ENCODE measurements around the gene MPO. TPM values are rescaled to one million over a fixed set of nuclear protein-coding genes. Genes with fewer than 3 reads are reported as not detected.

The MPO gene
- total RNA-seq, 2 donors from 2014 or later: not detected

DNA sequence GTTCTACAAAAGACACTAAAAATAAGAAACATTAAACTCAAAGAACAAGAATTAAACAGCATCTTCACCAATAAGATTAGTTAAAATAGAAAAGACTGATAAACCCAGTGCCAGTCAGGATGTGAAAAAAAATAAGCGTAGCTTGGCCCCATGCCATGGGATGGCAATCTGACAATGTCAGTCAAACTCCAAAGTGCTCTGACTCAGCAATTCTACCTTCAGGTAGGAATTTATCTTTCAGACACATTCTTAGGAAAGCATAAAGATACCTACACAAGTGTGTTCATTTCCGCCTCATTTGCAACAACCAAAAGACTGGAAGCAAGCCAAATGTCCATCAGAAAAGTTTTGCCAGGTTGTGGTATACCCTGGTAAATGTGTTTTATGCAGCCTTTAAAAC lies 9.1 kb upstream of the MPO start:
- Histone ChIP-seq H3K4me1 (ENCODE audit: control insufficient read depth, insufficient read depth, low read length) (no peaks in the 10 kb centered on the region), H3K9ac (ENCODE audit: extremely low read depth, low read length, poor library complexity, severe bottlenecking) (no peak overlapping the region), H3K4me3 (ENCODE audit: low read length) (no peak overlapping the region), H3K27me3 (ENCODE audit: control insufficient read depth, insufficient read depth, low read length, poor library complexity, severe bottlenecking) (no peaks in the 10 kb centered on the region), H3K9me3 (ENCODE audit: control insufficient read depth, low read length) (no peaks in the 10 kb centered on the region), H3K27ac (ENCODE audit: low read depth, low read length) (no peak overlapping the region), H3K36me3 (ENCODE audit: control insufficient read depth, insufficient read depth, low read length) (no peaks in the 10 kb centered on the region)
- DNase-seq: no peak
- TF ChIP-seq CTCF (conservative IDR thresholded peaks at IDR 0.05): no peak
- Mint-ChIP-seq H3K27me3 (ENCODE audit: insufficient read depth) (peaks cover 9% of the 10 kb centered on the region), H3K36me3 (ENCODE audit: low read depth) (no peaks in the 10 kb centered on the region), H3K27ac (peak overlapping the region; percentile 56), H3K9me3 (no peaks in the 10 kb centered on the region), H3K4me1 (peaks cover 5% of the 10 kb centered on the region), H3K4me3 (no peak overlapping the region)
- 92 to 93% methylated on average over 2 of the region's 2 CpGs for WGBS, 2 experiments (ENCODE audit: insufficient coverage in 1 of 2, insufficient read length in 1 of 2)

DNA sequence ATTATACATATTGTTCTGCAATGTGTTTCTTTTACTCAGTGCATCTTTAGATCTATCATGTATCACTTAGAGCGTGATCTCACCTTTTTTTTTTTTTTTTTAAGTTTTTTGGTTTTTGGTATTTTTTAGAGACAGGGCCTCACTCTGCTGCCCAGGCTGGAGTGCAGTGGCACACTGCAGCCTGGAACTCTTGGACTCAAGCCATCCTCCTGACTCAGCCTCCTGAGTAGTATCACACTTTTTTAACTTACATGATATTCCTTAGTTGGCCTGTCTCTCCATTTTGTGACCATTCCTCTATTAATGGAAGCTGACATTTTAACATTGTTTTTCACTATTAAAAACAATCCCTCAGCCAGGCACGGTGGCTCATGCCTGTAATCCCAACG lies 4.7 kb upstream of the MPO start:
- Mint-ChIP-seq H3K27me3 (ENCODE audit: insufficient read depth) (peaks cover 7% of the 10 kb centered on the region), H3K36me3 (ENCODE audit: low read depth) (no peaks in the 10 kb centered on the region), H3K4me3 (no peak overlapping the region), H3K9me3 (no peaks in the 10 kb centered on the region), H3K4me1 (peaks cover 18% of the 10 kb centered on the region), H3K27ac (no peak overlapping the region)
- 97 to 100% methylated on average over 1 to 2 of the region's 3 CpGs for WGBS, 2 experiments (ENCODE audit: insufficient coverage in 1 of 2, insufficient read length in 1 of 2)
- H3K27ac ChIP-seq (ENCODE audit: low read depth, low read length): no peak overlapping the region
- no peak for TF ChIP-seq CTCF (conservative IDR thresholded peaks at IDR 0.05)
- DNase-seq: no peak
- H3K4me1 ChIP-seq (ENCODE audit: control insufficient read depth, insufficient read depth, low read length): peaks cover 8% of the 10 kb centered on the region
- H3K9ac ChIP-seq (ENCODE audit: extremely low read depth, low read length, poor library complexity, severe bottlenecking): no peak overlapping the region
- H3K27me3 ChIP-seq (ENCODE audit: control insufficient read depth, insufficient read depth, low read length, poor library complexity, severe bottlenecking): no peaks in the 10 kb centered on the region
- H3K9me3 ChIP-seq (ENCODE audit: control insufficient read depth, low read length): no peaks in the 10 kb centered on the region
- H3K36me3 ChIP-seq (ENCODE audit: control insufficient read depth, insufficient read depth, low read length): no peaks in the 10 kb centered on the region
- H3K4me3 ChIP-seq (ENCODE audit: low read length): no peak overlapping the region

DNA sequence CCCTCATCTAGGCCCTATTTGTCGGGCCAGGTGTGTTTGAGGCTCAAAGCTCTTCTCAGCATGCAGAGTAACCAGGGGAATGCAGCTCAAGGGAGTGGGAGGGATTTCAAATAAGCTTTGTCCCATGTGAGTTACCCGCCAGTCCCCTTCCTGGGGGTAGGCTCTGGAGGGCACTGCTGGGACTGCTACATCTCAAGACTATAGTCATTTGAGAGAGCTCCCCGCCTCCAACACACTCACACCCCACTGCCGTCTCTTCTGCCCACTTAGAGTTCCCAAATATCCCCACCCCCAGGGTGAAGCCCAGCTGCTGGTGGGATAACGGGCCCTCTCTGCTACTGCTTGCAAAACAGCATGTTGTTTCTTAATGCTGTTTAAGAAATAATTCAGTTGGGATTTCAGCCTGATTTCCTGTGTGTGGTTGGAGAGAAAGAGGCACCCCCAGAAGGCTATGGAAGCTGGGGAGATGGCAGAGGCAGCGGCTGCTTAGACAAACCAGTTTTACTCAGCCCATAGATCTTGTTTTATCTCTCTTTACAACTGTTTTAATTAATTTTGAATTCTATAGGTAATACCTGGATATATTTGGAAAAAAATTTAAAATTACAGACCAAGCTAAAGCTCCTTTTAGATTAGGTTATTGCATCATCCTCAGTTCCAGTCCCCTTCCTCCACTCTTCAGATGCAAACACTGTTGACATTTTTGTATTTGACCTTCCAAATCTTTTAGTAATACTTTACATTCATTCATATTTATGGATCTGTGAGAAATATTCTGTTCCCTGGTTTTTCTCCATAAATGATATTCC lies 4.1 kb upstream of the MPO start:
- H3K27ac Mint-ChIP-seq: peak overlapping the region; percentile 70
- H3K36me3 ChIP-seq (ENCODE audit: control insufficient read depth, insufficient read depth, low read length): no peaks in the 10 kb centered on the region
- H3K9me3 ChIP-seq (ENCODE audit: control insufficient read depth, low read length): no peaks in the 10 kb centered on the region
- no peak overlapping the region for H3K9ac ChIP-seq (ENCODE audit: extremely low read depth, low read length, poor library complexity, severe bottlenecking)
- H3K4me3 ChIP-seq (ENCODE audit: low read length): no peak overlapping the region
- WGBS, 2 experiments (ENCODE audit: insufficient coverage in 1 of 2, insufficient read length in 1 of 2): 45 to 60% methylated on average over 1 to 5 of the region's 6 CpGs
- no peaks in the 10 kb centered on the region for H3K9me3 Mint-ChIP-seq
- H3K27ac ChIP-seq (ENCODE audit: low read depth, low read length): no peak overlapping the region
- peaks cover 13% of the 10 kb centered on the region for H3K27me3 Mint-ChIP-seq (ENCODE audit: insufficient read depth)
- H3K4me1 ChIP-seq (ENCODE audit: control insufficient read depth, insufficient read depth, low read length): peaks cover 8% of the 10 kb centered on the region
- H3K36me3 Mint-ChIP-seq (ENCODE audit: low read depth): no peaks in the 10 kb centered on the region
- DNase-seq: peak; percentile 88
- H3K4me1 Mint-ChIP-seq: peaks cover 18% of the 10 kb centered on the region
- no peaks in the 10 kb centered on the region for H3K27me3 ChIP-seq (ENCODE audit: control insufficient read depth, insufficient read depth, low read length, poor library complexity, severe bottlenecking)
- TF ChIP-seq CTCF (conservative IDR thresholded peaks at IDR 0.05): no peak
- no peak overlapping the region for H3K4me3 Mint-ChIP-seq
